NOMO-1 treated with dmso at 0.1 percent for 144 hours (cell line): ENCODE data around the gene ZAP70.

ENCODE experiments used
- DNase-seq: peaks from one replicate; lab custom pipeline; 2025; ENCODE audit not compliant: unreplicated experiment; lab: John Stamatoyannopoulos, UW

Gene ZAP70

DNA sequence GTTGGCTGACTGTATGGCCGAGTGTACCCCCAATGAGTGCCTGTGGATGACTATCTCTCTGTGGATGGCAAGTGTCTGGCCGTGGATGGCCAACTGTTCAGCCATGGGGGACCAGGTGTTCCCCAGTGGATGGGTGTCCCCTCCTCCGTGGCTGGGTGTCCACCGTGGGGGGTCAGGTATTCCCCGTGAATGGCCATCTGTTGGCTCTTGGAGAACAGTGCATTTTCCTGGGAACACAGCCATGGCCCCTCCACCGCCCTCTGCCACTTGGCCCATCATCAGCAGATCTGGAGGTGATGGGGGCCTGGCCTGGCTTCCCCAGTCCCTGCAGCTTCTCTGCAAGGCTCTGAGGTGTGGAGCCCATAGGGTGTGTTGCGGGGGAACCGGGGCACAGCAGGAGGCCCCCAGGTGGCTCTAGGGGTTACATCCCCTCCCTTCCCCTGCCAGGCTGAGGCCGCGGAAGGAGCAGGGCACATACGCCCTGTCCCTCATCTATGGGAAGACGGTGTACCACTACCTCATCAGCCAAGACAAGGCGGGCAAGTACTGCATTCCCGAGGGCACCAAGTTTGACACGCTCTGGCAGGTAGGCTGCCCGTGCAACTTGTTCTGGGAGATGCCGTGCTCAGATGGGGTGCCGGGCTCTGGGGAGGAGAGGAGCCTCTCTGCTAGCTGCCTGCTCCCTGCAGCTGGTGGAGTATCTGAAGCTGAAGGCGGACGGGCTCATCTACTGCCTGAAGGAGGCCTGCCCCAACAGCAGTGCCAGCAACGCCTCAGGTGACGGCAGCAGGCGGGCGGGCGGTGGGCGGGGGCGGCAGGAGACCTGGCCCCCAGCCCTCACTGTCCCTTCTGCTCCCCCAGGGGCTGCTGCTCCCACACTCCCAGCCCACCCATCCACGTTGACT lies 19.3 kb downstream of the ZAP70 start:
- no peak for DNase-seq

DNA sequence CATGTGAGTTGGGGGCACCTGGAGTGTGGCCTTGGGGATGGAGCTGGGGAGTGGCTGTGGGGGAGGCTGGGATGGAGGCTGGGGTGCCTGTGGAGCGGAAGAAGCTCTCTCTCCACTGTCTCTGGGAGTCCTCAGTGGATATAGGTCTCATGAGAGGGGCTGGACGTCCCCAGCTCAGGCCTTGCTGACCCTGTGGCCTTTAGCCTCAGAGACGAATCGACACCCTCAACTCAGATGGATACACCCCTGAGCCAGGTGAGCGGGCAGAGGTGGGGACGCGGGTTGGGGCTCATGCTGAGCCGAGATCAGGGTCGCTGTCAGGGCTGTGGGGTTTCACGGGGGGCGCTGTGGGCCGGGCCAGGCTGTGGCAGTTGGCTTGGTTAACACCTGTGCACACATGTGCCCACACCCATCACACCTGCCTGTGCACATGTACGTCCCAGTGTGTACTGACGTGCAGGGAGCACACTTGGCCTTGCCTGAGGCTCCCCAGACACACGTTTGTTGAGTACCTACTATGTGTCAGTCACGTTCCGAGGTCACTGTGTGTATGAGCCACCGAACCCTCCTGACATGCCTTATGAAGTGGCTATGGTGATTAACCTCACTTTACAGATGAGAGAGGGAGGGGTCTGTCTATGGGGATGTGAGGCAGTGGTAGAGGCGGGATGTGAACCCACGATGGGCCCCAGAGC lies 20.1 kb downstream of the ZAP70 start:
- no peak for DNase-seq

DNA sequence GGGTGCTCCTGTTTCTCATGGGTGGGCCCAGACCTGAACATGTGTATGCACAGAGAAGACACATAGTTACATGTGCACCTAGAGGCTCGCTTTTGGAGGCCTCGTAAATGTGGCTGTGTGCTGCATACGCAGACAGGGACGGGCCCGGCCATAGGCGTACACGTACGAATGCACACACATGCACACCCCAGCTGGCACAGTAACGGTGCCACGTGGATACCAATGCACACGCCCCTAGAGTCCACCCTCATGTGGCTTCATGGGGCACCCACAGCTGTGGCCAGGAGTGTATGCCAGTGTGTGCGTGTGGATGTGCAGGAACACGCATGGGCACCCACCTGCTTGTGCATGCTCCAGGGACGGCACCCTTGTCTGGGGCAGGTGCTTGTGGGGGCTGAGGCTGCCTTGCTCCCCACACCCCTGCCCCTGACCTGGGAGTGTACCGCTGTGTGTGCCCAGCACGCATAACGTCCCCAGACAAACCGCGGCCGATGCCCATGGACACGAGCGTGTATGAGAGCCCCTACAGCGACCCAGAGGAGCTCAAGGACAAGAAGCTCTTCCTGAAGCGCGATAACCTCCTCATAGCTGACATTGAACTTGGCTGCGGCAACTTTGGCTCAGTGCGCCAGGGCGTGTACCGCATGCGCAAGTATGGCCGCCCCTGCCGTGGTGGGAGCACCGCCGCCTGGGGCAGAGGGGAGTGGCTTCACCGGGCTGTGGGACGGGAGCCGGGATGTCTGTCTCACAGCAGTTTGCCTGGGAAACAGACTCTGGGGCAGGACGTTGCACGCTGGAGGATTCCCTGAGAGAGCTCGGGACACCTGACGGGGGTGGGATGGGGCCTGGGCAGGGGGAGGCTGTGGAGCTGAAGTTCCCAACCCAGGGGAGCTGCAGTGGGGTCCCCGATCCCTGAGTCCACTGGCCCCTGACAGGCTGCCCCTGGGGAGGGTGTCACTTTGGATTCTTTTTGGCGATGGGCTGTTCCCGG lies 21.0 kb downstream of the ZAP70 start:
- DNase-seq, result no peak

DNA sequence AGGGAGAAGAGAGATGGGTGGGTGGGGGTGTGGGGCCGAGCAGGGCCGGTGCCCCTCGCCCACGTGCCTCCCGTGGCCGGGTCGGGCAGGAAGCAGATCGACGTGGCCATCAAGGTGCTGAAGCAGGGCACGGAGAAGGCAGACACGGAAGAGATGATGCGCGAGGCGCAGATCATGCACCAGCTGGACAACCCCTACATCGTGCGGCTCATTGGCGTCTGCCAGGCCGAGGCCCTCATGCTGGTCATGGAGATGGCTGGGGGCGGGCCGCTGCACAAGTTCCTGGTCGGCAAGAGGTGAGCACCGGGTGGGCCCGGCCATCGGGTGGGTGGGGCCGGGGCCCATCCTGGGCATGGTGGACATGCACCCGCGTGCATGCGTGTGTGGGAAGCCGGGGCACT lies 21.8 kb downstream of the ZAP70 start:
- no peak for DNase-seq

DNA sequence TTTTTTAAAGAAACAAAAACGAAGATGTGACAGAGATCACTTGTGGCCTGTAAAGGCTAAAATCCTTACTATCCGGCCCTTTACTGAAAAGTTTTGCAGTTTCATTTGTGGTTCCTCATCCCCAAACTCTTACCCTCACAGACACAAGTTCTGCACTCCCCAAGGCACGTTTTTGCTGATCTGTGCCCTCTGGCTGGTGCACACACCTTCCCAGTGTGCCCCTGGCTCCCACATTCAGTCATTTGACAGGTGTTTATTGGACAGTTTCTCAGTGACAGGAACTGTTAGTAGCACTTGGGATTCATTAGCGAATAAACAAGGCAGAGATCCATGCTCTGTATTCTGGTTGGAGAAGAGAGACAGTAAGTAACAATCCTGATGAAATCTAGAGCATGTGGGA lies 22.8 kb downstream of the ZAP70 start:
- DNase-seq, result no peak

DNA sequence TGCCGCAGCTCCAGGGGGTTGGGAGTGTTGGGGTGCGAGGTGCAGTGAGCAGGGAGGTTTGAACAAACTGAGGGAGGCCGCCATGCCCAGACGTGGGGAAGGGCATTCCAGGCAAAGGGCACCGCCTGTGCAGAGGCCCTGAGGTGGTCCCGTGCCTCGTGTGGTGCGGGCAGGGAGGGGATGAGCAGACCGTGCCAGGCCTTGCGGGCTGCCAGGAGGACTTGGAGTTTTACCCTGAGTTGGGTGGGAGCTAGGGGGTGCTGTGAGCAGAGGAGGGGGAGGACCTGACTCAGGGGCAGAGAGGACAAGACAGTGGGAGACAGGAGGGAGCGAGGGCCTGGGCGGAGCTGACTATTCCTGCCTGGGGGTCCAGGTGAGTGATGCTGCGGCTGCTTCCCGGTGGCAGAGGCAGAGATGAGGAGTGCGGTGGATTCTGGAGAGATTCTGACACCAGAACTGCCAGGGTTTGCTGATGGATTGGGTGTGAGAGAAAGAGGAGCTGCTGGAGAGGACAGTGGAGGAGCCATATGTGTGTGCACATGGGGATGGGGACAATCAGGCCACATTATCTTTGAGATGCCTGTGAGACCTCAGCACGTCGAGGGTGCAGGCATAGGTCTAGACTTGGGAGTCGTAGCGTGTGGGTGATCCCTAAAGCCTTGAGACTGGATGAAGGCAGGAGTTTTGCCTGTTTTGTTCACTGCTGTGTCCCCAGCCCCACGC lies 23.4 kb downstream of the ZAP70 start:
- no peak for DNase-seq

DNA sequence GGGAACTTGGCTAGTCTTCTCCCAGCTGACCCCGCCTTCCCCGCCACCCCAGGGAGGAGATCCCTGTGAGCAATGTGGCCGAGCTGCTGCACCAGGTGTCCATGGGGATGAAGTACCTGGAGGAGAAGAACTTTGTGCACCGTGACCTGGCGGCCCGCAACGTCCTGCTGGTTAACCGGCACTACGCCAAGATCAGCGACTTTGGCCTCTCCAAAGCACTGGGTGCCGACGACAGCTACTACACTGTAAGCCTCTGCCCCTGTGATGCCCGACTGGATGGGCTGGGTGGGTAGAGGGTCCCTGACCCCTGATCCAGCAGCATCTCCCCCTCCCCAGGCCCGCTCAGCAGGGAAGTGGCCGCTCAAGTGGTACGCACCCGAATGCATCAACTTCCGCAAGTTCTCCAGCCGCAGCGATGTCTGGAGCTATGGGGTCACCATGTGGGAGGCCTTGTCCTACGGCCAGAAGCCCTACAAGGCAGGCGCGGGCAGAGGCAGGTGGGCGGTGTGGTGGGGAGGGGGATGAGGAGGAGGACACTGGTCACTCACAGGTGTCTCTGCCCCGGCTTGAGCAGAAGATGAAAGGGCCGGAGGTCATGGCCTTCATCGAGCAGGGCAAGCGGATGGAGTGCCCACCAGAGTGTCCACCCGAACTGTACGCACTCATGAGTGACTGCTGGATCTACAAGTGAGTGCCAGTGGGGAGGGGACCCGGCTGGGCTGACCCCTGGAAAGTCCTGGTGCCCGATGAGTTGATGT lies 24.2 kb downstream of the ZAP70 start:
- DNase-seq, result no peak

DNA sequence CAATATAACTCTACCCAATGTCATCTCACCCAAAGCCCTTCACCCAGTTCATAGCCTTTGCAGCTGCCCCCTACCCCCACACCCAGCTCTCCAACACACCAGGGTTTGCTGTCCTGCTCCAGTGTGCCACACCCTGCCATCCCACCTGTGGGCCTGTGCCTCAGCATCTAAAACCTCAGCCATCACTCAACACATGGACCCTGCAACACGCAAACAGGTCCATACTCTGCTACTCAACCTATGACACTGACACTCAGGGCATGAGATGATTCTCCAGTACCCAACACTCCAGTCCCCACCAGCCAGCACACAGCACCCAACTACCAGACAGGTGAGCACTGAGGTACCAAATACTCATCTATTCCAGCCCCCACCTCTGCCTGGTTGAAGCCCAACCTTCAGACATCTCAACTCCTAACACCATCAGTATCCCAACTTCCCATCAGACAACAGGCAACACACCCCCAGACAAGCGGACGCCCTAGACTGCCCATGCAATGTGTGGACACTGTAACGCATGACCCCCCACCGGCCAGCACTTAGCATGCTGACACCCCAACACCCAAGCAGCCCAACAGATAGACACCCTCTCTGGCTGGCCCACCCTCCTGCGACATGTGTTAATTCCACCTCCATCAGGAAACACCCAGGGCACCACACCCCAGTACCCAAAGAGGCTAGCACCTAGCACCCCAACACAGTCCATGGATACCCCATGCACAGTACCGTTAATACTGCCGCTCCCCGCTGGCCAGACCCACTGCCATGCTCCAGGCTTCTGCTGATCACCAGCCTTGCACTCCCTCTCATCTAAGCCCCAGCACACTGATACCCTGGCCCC lies 25.0 kb downstream of the ZAP70 start:
- no peak for DNase-seq

DNA sequence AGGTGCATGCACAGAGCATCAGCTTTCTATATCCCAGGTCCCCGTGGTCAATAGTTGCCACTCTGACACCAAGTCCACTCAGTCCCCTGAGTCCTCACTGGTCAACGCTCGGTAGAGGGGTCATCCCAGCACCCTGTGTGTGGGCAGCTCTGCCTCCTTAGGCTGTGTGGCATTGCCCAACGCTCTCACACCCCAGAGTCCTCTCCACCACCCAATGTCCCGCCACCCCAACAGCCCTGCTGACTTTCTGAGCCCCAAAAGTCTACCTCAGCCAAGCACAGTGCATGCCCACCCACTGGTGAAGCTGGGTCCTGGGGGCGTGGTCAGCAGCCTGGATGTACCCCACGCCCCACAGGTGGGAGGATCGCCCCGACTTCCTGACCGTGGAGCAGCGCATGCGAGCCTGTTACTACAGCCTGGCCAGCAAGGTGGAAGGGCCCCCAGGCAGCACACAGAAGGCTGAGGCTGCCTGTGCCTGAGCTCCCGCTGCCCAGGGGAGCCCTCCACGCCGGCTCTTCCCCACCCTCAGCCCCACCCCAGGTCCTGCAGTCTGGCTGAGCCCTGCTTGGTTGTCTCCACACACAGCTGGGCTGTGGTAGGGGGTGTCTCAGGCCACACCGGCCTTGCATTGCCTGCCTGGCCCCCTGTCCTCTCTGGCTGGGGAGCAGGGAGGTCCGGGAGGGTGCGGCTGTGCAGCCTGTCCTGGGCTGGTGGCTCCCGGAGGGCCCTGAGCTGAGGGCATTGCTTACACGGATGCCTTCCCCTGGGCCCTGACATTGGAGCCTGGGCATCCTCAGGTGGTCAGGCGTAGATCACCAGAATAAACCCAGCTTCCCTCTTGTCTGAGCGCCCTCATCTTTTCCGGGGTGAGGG lies 25.9 kb downstream of the ZAP70 start:
- DNase-seq, result no peak

DNA sequence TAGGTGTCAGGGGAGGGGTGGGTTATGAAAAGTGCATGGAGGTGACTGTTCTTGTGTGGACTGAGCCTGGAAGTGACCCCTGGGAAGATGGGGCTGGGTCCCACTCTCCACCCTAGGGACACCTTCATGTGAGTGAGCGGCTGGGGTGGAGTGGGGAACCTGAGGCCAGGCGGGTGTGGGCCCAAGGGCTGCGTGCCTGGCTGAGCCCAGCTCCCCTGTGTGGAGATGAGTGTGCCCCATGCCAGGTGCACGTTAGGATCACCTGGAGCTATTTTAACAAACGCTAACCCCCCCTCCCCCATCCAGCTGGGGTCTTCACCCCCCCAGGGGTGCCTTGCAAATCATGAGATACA lies 26.5 kb downstream of the ZAP70 start:
- DNase-seq, result no peak

DNA sequence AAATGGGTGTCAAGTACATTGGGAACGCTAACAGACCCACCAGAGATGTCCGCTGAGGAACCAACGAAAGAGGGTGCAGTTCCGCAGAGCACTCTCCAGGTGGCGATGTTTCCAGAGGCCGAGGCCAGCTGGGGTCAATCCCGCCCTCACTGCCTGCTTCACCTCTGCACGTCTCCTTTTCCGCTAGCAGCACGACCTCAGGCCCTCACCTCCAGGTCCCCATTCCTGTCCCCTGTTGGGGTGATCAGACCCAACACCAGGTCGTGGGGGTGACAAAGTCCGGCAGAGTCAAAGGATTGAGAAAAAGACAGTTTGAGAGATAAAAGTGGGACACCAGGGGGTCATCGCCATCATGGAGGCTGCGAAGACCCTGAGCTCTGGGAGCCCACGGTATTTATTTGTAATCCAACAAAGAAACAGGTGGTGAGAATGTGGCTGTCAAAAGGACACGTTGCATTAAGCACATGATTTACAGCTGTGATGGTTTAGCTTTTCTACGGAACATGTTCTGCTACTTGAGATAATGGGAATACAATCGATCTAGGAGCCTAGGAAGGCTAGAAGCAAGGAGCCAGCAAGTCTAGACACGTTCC lies 27.3 kb downstream of the ZAP70 start:
- DNase-seq, result peak; percentile 41

DNA sequence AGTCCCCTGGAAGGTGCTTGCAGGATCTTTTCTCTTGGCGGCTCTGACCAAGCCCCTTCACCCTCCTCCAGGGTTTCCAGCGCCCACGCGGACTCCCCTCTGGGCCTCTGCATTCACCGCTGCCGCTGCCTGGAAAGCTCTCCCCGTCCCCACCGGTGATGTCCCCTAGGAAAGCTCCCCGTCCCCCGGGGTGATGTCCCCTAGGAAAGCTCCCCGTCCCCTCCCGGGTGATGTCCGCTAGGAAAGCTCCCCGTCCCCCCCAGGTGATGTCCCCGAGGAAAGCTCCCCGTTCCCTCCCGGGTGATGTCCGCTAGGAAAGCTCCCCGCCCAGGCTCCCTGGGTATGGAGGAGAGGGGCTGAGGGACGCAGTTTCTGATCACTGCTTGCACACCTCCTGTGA lies 27.9 kb downstream of the ZAP70 start:
- DNase-seq, result no peak

DNA sequence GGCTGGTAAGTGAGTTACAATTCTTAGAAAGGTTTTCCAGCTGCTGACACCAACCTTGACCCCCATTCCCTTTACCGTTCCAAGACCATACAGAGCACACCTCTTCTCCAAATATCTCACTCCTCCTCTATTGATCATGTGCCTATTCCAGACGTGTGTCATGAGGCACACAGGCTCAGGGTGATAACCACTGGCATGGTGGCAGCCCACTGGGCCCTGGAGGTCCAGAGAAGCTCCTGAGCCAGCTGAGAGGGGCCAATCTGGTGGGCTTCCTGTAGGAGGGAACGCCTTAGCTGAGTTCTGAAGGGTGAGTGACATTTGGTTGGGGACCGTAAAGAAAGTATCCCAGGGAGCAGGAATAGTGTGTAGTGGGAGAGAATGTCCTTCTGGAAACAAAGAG lies 28.3 kb downstream of the ZAP70 start:
- DNase-seq, result no peak

DNA sequence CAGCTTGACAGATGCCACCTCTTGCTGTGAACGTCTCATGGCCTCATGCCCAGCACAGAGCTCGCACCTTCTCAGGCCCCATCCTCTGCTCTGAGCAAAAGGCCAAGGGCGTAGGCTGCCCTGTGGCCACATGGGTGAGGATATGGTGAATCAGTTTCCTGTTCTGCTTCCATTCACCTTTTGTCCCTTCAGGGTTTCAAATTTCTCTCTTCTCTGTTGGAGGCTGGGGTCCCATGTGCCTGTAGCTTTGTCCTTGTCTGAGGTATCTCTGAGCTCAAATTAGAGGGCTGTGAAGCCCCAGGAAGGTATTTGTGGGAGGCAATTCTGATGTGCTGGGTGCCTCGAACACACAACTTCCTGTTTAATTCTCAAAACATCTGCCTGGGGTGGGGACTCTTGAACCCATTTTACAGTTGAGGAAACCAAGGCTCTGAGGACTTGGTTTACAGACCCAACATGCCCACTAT lies 29.0 kb downstream of the ZAP70 start:
- DNase-seq, result no peak

DNA sequence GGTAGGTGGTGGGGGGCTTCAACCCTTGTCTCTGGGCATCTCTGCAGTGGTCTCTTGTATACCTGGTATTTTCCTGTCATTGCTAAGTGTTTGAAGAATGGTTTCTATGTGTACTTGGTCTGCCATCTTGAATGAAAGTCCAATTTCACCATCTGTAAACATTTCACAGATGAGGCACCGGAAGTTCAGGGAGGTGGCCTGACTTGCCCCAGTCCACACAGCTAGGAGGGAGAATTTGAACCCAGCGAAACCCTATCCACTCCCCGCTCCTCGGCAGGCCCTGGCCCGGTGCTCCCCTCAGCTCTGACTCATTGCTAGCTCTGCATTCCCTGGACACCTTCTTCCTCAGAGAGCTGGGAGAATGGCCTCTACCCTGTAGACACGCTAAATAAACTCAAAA lies 30.5 kb downstream of the ZAP70 start:
- no peak for DNase-seq

DNA sequence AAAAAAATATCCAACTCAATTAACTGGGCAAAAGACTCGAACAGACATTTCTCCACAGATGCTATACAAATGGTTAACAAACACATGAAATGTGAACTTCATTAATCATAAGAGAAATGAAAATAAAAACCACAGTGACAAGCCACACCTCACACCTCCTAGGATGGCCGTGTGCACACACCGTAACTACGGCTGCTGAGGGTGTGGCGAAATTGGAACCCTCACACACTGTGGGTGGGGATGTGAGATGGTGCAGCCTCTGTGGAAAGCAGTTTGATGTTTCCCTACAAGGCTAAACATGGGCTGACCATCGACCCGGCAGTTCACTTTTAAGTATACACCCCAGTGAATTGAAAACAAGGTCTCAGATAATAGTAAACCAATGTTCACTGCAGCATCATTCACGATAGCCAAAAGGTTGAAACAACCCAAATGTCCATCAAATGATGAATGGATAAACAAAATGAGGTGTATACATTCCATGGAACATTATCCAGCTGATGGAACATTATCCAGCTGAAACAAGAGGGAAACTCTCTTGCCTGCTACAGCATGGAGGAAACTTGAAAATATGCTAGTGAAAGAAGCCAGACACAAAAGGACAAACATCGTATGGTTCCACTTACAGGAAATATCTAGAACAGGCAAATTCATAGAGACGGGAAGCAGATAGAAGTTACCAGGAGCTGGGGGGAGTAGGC lies 32.2 kb downstream of the ZAP70 start:
- no peak for DNase-seq

DNA sequence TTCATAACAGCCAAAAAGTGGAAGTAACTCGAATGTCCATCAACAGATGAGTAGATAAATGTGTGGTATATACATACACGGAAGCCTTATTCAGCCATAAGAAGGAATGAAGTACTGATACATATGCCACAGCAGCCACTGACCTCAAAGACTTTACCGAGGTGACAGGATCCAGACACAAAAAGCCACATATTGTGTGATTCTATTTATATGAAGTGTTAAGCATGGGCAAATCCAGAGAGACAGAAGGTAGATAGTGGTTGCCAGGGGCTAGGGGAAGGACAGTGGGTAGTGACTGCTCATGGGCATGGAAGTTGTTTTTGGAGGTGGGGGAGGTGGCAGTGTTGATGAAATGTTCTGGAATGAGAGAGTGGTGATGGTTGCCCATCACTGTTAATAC lies 33.9 kb downstream of the ZAP70 start:
- DNase-seq, result no peak
